Neural cell (in vitro differentiated cells): Measurements from ENCODE around the gene FGF14.
A peak's percentile ranks its signal among the peaks of the same experiment; 100 is the strongest.

Experiments
- EZH2 ChIP-seq: fragments of 200-600, 300-800 bp; shearing (Covaris generic), sonication (generic); IDR thresholded peaks from 2 replicates; pipeline ENCODE4 v1.6.1; 2014; ENCODE audit warnings: antibody characterized with exemption, low read length, borderline replicate concordance, mild to moderate bottlenecking; ENCODE audit not compliant: insufficient read depth, poor library complexity, severe bottlenecking
- POLR2AphosphoS5 ChIP-seq: IDR thresholded peaks from 2 replicates; pipeline ENCODE4 v1.6.1; 2012
- TF ChIP-seq, protein P1 (sequence below): fragments of 450-650 bp; IDR thresholded peaks from 2 replicates; pipeline ENCODE4 v1.5.1; 2014; ENCODE audit warnings: antibody characterized with exemption, mild to moderate bottlenecking, moderate library complexity; ENCODE audit not compliant: poor library complexity, severe bottlenecking

DNA sequence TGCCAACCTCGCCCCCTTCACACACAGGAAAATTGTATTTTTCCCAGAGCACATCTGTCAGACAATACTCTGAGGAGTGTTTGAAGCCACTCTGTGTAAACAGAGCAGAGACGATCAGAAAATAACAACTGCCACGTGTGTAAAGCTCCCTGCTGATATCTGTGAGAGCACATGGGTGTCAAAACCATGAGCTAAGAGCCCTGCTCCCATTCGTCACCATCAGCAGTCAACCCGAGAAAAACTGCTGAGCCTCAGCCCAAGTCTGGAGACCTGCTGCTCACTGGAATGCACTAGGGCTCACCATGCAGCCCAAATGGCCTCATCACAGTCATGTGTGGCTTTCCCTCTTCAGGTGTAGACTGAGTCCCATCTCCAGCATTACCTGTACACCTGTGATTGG lies 304.1 kb downstream of the FGF14 start:
- TF ChIP-seq, protein P1, sequence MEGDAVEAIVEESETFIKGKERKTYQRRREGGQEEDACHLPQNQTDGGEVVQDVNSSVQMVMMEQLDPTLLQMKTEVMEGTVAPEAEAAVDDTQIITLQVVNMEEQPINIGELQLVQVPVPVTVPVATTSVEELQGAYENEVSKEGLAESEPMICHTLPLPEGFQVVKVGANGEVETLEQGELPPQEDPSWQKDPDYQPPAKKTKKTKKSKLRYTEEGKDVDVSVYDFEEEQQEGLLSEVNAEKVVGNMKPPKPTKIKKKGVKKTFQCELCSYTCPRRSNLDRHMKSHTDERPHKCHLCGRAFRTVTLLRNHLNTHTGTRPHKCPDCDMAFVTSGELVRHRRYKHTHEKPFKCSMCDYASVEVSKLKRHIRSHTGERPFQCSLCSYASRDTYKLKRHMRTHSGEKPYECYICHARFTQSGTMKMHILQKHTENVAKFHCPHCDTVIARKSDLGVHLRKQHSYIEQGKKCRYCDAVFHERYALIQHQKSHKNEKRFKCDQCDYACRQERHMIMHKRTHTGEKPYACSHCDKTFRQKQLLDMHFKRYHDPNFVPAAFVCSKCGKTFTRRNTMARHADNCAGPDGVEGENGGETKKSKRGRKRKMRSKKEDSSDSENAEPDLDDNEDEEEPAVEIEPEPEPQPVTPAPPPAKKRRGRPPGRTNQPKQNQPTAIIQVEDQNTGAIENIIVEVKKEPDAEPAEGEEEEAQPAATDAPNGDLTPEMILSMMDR, result no peak
- no peak for TF ChIP-seq EZH2
- TF ChIP-seq POLR2AphosphoS5, result peak; percentile 18
